Activated CD8-positive, alpha-beta T cell treated with anti-CD3 and anti-CD28 coated beads for 36 hours (primary cell): ENCODE results near the gene POLR1C. TPM values are rescaled to one million over a fixed set of nuclear protein-coding genes. Genes with fewer than 3 reads are reported as not detected.
A peak's percentile ranks its signal among the peaks of the same experiment; 100 is the strongest.
"Not testable (repeated sequence)": the region's sequence is repeated elsewhere in the genome, so short reads cannot be mapped to it uniquely, and the experiment has no call there.

Experiments
- ATAC-seq: fragments of 200-7000 bp; cut with Tn5 transposase; one replicate; pipeline ENCODE4 v1.10.0; 2021; ENCODE audit warnings: mild to moderate bottlenecking, moderate library complexity
- CTCF ChIA-PET: fragments of 350-600 bp; sonication (Branson Sonifier 250); formaldehyde crosslinking; loops from one replicate; lab custom pipeline; 2021; ENCODE audit warnings: antibody characterized with exemption; lab: Charles Lee
- POLR2A ChIA-PET: fragments of 350-600 bp; sonication (Branson Sonifier 250); formaldehyde crosslinking; loops from one replicate; lab custom pipeline; 2021; ENCODE audit warnings: antibody characterized with exemption; lab: Charles Lee
- DNase-seq: peaks from one replicate; pipeline ENCODE4 v3.0.0-alpha.2; 2020
- H3K27ac Mint-ChIP-seq: one replicate; pipeline ENCODE4 v1.8.0; 2021; ENCODE audit warnings: mild to moderate bottlenecking, mixed read lengths
- H3K27me3 Mint-ChIP-seq: one replicate; pipeline ENCODE4 v1.8.0; 2021; ENCODE audit warnings: mixed read lengths
- H3K36me3 Mint-ChIP-seq: one replicate; pipeline ENCODE4 v1.8.0; 2021; ENCODE audit warnings: low read depth, mixed read lengths
- H3K4me1 Mint-ChIP-seq: one replicate; pipeline ENCODE4 v1.8.0; 2021; ENCODE audit warnings: low read depth, mixed read lengths
- H3K4me3 Mint-ChIP-seq: one replicate; pipeline ENCODE4 v1.8.0; 2021; ENCODE audit warnings: mild to moderate bottlenecking, moderate library complexity, mixed read lengths
- H3K9me3 Mint-ChIP-seq: one replicate; pipeline ENCODE4 v1.8.0; 2021; ENCODE audit warnings: mixed read lengths
- CTCF ChIP-seq: fragments of 200-600 bp; IDR thresholded peaks from one replicate; pipeline ENCODE4 v1.8.0; 2022; ENCODE audit warnings: antibody characterized with exemption, mild to moderate bottlenecking
- intact Hi-C: fragments of 100-400 bp; cut with micrococcal nuclease; formaldehyde crosslinking; loops from one replicate; pipeline ENCODE4 v1.10.0; 2022
- total RNA-seq, 2 experiments: library from RNA; stranded (reverse); gene quantifications; one replicate each; pipeline ENCODE4 v1.2.3, GENCODE V29; 2021

Gene POLR1C
- total RNA-seq, 2 experiments from 2014 or later: 43.1 to 50.5 TPM

- Mint-ChIP-seq H3K27me3 (no peaks in the 10 kb centered on the region), H3K36me3 (peaks cover 56% of the 10 kb centered on the region), H3K9me3 (no peaks in the 10 kb centered on the region), H3K27ac (peak overlapping the region; percentile 25), H3K4me3 (no peak overlapping the region), H3K4me1 (no peaks in the 10 kb centered on the region)
- intact Hi-C loops: no loop called here
- ATAC-seq (no peak), DNase-seq (no peak)
- ChIA-PET CTCF (interaction anchor here (1.0 kb wide), 1 partner anchor 20 kb away, joined by 3 read pairs; no protein-coding TSS in a partner anchor), POLR2A (interaction anchor here (1.1 to 1.5 kb wide), 2 partner anchors 9 to 25 kb away, joined by 5 read pairs; partner anchors contain the start of genes POLR1C and YIPF3)
- no peak for TF ChIP-seq CTCF
Observed at GRCh38 chr6:43541774-43542471, 25.0 kb downstream of the POLR1C start.

GRCh38 chr6:43544461-43544860 lies 27.6 kb downstream of the POLR1C start:
- ATAC-seq (no peak), DNase-seq (no peak)
- no peaks in the 10 kb centered on the region for H3K27me3 Mint-ChIP-seq
- CTCF ChIA-PET: interaction anchor here (1.7 kb wide), 1 partner anchor 13 kb away, joined by 4 read pairs; no protein-coding TSS in a partner anchor
- no peaks in the 10 kb centered on the region for H3K4me1 Mint-ChIP-seq
- H3K4me3 Mint-ChIP-seq: no peak overlapping the region
- no peaks in the 10 kb centered on the region for H3K9me3 Mint-ChIP-seq
- peaks cover 59% of the 10 kb centered on the region for H3K36me3 Mint-ChIP-seq
- TF ChIP-seq CTCF: no peak
- intact Hi-C loops: no loop called here
- POLR2A ChIA-PET: interaction anchor here (0.9 to 4.5 kb wide), 7 partner anchors 8 to 29 kb away, joined by 3 to 18 read pairs (median 3); partner anchors contain the start of genes POLR1C and YIPF3
- H3K27ac Mint-ChIP-seq: no peak overlapping the region

GRCh38 chr6:43547222-43547621 lies 30.3 kb downstream of the POLR1C start:
- Mint-ChIP-seq H3K9me3 (no peaks in the 10 kb centered on the region), H3K36me3 (peaks cover 65% of the 10 kb centered on the region), H3K4me3 (no peak overlapping the region), H3K27me3 (no peaks in the 10 kb centered on the region), H3K27ac (no peak overlapping the region), H3K4me1 (no peaks in the 10 kb centered on the region)
- ChIA-PET POLR2A (interaction anchor here (0.8 to 4.5 kb wide), 3 partner anchors 16 to 29 kb away, joined by 3 to 18 read pairs (median 4); partner anchors contain the start of genes POLR1C and YIPF3), CTCF (interaction anchor here (0.7 to 3.5 kb wide), 3 partner anchors 19 to 1559 kb away, joined by 3 to 16 read pairs (median 3); no protein-coding TSS in a partner anchor)
- no peak for TF ChIP-seq CTCF
- ATAC-seq (no peak), DNase-seq (no peak)
- intact Hi-C loops: no loop called here

- CTCF ChIA-PET, DNase-seq, H3K27ac Mint-ChIP-seq, POLR2A ChIA-PET, H3K9me3 Mint-ChIP-seq, intact Hi-C loops, H3K4me3 Mint-ChIP-seq, H3K4me1 Mint-ChIP-seq, H3K27me3 Mint-ChIP-seq, ATAC-seq: not testable (repeated sequence)
- peaks cover 67% of the 10 kb centered on the region for H3K36me3 Mint-ChIP-seq
Observed at GRCh38 chr6:43557620-43558019, 40.7 kb downstream of the POLR1C start.

GRCh38 chr6:43559328-43559727 lies 42.4 kb downstream of the POLR1C start:
- POLR2A ChIA-PET: interaction anchor here (1.2 to 1.8 kb wide), 3 partner anchors 15 to 36 kb away, joined by 3 to 5 read pairs (median 4); no protein-coding TSS in a partner anchor
- CTCF ChIA-PET: interaction anchor here (0.8 kb wide), 1 partner anchor 11 kb away, joined by 3 read pairs; no protein-coding TSS in a partner anchor
- no peak for TF ChIP-seq CTCF
- DNase-seq (no peak), ATAC-seq (no peak)
- intact Hi-C loops: no loop called here
- Mint-ChIP-seq H3K27ac (no peak overlapping the region), H3K36me3 (peaks cover 66% of the 10 kb centered on the region), H3K27me3 (no peaks in the 10 kb centered on the region), H3K9me3 (no peaks in the 10 kb centered on the region), H3K4me1 (no peaks in the 10 kb centered on the region), H3K4me3 (no peak overlapping the region)
